WTC11 (cell line): ENCODE data around the gene MYO7B. TPM values are rescaled to one million over a fixed set of nuclear protein-coding genes. Genes with fewer than 3 reads are reported as not detected.

ENCODE experiments used
- ATAC-seq: fragments of 200-7000 bp; cut with Tn5 transposase; 2 replicates; pipeline ENCODE4 v1.10.0; 2021; ENCODE audit warnings: mild to moderate bottlenecking, moderate library complexity
- CTCF ChIA-PET: fragments of 300-600 bp; sonication (Branson Sonifier 250); formaldehyde crosslinking; loops from one replicate; lab custom pipeline; 2021; ENCODE audit warnings: antibody characterized with exemption; lab: Charles Lee
- POLR2A ChIA-PET: fragments of 350-600 bp; sonication (Branson Sonifier 250); formaldehyde crosslinking; loops from one replicate; lab custom pipeline; 2021; ENCODE audit warnings: antibody characterized with exemption; lab: Charles Lee
- DNase-seq: peaks from one replicate; pipeline ENCODE4 v3.0.0; 2021; ENCODE audit warnings: low spot score
- H3K27ac Mint-ChIP-seq: 2 replicates; pipeline ENCODE4 v1.8.0; 2021; ENCODE audit warnings: mixed read lengths
- H3K27me3 Mint-ChIP-seq: 2 replicates; pipeline ENCODE4 v1.8.0; 2021; ENCODE audit warnings: low read depth, mild to moderate bottlenecking, moderate library complexity, mixed read lengths
- H3K36me3 Mint-ChIP-seq: 2 replicates; pipeline ENCODE4 v1.8.0; 2021; ENCODE audit warnings: mixed read lengths
- H3K4me1 Mint-ChIP-seq: 2 replicates; pipeline ENCODE4 v1.8.0; 2022; ENCODE audit warnings: mixed read lengths
- H3K4me3 Mint-ChIP-seq: 2 replicates; pipeline ENCODE4 v1.8.0; 2021; ENCODE audit warnings: mild to moderate bottlenecking, moderate library complexity, mixed read lengths
- H3K9me3 Mint-ChIP-seq: 2 replicates; pipeline ENCODE4 v1.8.0; 2021; ENCODE audit warnings: mixed read lengths
- AFF4 ChIP-seq: sonication (generic); formaldehyde crosslinking; IDR thresholded peaks from 2 replicates; pipeline ENCODE4 v1.8.1; 2023; ENCODE audit warnings: mild to moderate bottlenecking, missing genetic modification reagents, borderline replicate concordance
- ATF2 ChIP-seq: sonication (generic); formaldehyde crosslinking; IDR thresholded peaks from 2 replicates; pipeline ENCODE4 v1.8.1; 2022; ENCODE audit warnings: low read depth, missing genetic modification reagents, borderline replicate concordance
- CREM ChIP-seq: sonication (generic); formaldehyde crosslinking; IDR thresholded peaks from 2 replicates; pipeline ENCODE4 v1.8.1; 2022; ENCODE audit warnings: mild to moderate bottlenecking, missing genetic modification reagents, moderate library complexity
- E2F5 ChIP-seq: sonication (generic); formaldehyde crosslinking; IDR thresholded peaks from 2 replicates; pipeline ENCODE4 v1.8.1; 2022; ENCODE audit warnings: mild to moderate bottlenecking, moderate library complexity, missing genetic modification reagents
- JAZF1 ChIP-seq: fragments of 250-450 bp; sonication (Bioruptor Pico); IDR thresholded peaks from 2 replicates; pipeline ENCODE4 v1.9.0; 2021; ENCODE audit warnings: moderate library complexity, mild to moderate bottlenecking, inconsistent platforms
- JUN ChIP-seq: sonication (generic); formaldehyde crosslinking; IDR thresholded peaks from 2 replicates; pipeline ENCODE4 v1.8.0; 2023; ENCODE audit warnings: mild to moderate bottlenecking, missing genetic modification reagents
- NFATC4 ChIP-seq: fragments of 250-450 bp; sonication (Bioruptor Pico); IDR thresholded peaks from 2 replicates; pipeline ENCODE4 v1.9.0; 2021; ENCODE audit warnings: mild to moderate bottlenecking
- NFE2L1 ChIP-seq: sonication (generic); formaldehyde crosslinking; IDR thresholded peaks from 2 replicates; pipeline ENCODE4 v1.8.1; 2023; ENCODE audit warnings: missing genetic modification reagents
- RORB ChIP-seq: fragments of 250-450 bp; sonication (Bioruptor Pico); IDR thresholded peaks from 2 replicates; pipeline ENCODE4 v1.9.0; 2021; ENCODE audit warnings: mild to moderate bottlenecking
- SOX15 ChIP-seq: fragments of 250-450 bp; sonication (Bioruptor Pico); IDR thresholded peaks from 2 replicates; pipeline ENCODE4 v1.9.0; 2021; ENCODE audit warnings: mild to moderate bottlenecking
- SP1 ChIP-seq: sonication (generic); formaldehyde crosslinking; conservative IDR thresholded peaks from 2 replicates; pipeline ENCODE4 v1.8.1; 2022; ENCODE audit warnings: missing genetic modification reagents
- TEAD1 ChIP-seq: sonication (generic); formaldehyde crosslinking; IDR thresholded peaks from 2 replicates; pipeline ENCODE4 v1.8.0; 2022; ENCODE audit warnings: mild to moderate bottlenecking, missing genetic modification reagents
- ZBTB43 ChIP-seq: sonication (generic); formaldehyde crosslinking; IDR thresholded peaks from 2 replicates; pipeline ENCODE4 v1.8.1; 2023; ENCODE audit warnings: mild to moderate bottlenecking, missing genetic modification reagents
- ZNF121 ChIP-seq: sonication (generic); formaldehyde crosslinking; IDR thresholded peaks from 2 replicates; pipeline ENCODE4 v1.8.0; 2023; ENCODE audit warnings: missing genetic modification reagents
- ZNF232 ChIP-seq: sonication (generic); formaldehyde crosslinking; IDR thresholded peaks from 2 replicates; pipeline ENCODE4 v1.8.0; 2022; ENCODE audit warnings: mild to moderate bottlenecking, missing genetic modification reagents
- ZNF263 ChIP-seq: sonication (generic); formaldehyde crosslinking; IDR thresholded peaks from 2 replicates; pipeline ENCODE4 v1.8.1; 2022; ENCODE audit warnings: low read depth, mild to moderate bottlenecking, moderate library complexity, missing genetic modification reagents
- ZNF423 ChIP-seq: fragments of 250-450 bp; sonication (Bioruptor Pico); IDR thresholded peaks from 2 replicates; pipeline ENCODE4 v2.1.2; 2022; ENCODE audit warnings: mild to moderate bottlenecking, moderate library complexity
- total RNA-seq: library from RNA; stranded (reverse); gene quantifications from 3 replicates; pipeline ENCODE4 v1.2.3, GENCODE V29; 2021
- TF ChIP-seq, protein P1 (sequence below): fragments of 250-450 bp; sonication (Bioruptor Pico); IDR thresholded peaks from 2 replicates; pipeline ENCODE4 v1.8.0; 2021; ENCODE audit warnings: mild to moderate bottlenecking
- TF ChIP-seq, protein P2 (sequence below): sonication (generic); formaldehyde crosslinking; IDR thresholded peaks from 2 replicates; pipeline ENCODE4 v1.8.0; 2022; ENCODE audit warnings: missing genetic modification reagents
- TF ChIP-seq, protein P3 (sequence below): sonication (generic); formaldehyde crosslinking; IDR thresholded peaks from 2 replicates; pipeline ENCODE4 v1.8.1; 2023; ENCODE audit warnings: mild to moderate bottlenecking, missing genetic modification reagents

The MYO7B gene
- total RNA-seq, 1 experiment from 2014 or later, result not detected

GRCh38 chr2:127662937-127663565 lies 127.6 kb downstream of the MYO7B start:
- H3K36me3 Mint-ChIP-seq, result no peaks in the 10 kb centered on the region
- H3K27me3 Mint-ChIP-seq, result peaks cover 35% of the 10 kb centered on the region
- DNase-seq (no peak), ATAC-seq (no peak)
- H3K9me3 Mint-ChIP-seq, result peaks cover 9% of the 10 kb centered on the region
- TF ChIP-seq NFATC4 (CRISPR knock-in tag) (no peak), NFE2L1 (no peak), ZNF423 (CRISPR knock-in tag) (no peak), ZNF232 (CRISPR knock-in tag) (no peak), SOX15 (CRISPR knock-in tag) (no peak), JUN (CRISPR knock-in tag) (no peak), TEAD1 (CRISPR knock-in tag) (no peak), JAZF1 (no peak), ZNF263 (CRISPR knock-in tag) (no peak), AFF4 (CRISPR knock-in tag) (no peak), ZBTB43 (CRISPR knock-in tag) (no peak), CREM (CRISPR knock-in tag) (no peak), E2F5 (CRISPR knock-in tag) (no peak)
- POLR2A ChIA-PET, result no interaction called here
- CTCF ChIA-PET, result interaction anchor here (1.5 to 4.1 kb wide), 4 partner anchors 13 to 72 kb away, joined by 6 to 19 read pairs (median 8); partner anchors contain the start of gene LIMS2
- peaks cover 3% of the 10 kb centered on the region for H3K4me1 Mint-ChIP-seq
- no peak overlapping the region for H3K27ac Mint-ChIP-seq
- no peak overlapping the region for H3K4me3 Mint-ChIP-seq

DNA sequence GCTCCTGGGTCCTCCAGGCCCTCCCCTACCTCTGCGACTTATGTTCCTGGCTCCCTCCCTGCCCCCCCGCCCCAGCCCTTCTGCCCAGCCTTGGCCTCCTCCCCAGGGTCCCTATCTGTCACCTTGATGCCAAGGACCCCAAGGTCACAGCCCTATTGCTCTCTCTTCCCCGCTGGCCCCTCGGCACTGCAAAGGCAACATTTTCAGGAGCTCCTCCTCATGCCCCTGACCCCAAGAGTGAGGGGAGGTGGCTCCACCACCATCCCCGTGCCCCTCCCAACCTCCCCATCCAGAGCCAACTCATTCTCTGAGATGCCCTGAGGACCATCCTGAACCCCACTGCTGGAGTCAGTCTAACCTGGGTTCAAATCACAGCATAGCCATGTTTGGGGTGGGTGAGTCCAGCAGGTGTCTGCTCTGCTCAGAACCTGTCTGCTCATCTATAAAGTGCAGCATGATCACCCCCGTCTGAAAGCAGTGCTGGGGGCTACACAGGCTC lies 128.1 kb downstream of the MYO7B start:
- ATAC-seq (no peak), DNase-seq (no peak)
- POLR2A ChIA-PET, result no interaction called here
- Mint-ChIP-seq H3K9me3 (peaks cover 9% of the 10 kb centered on the region), H3K36me3 (no peaks in the 10 kb centered on the region), H3K4me3 (peak overlapping the region; percentile 53), H3K27me3 (peaks cover 35% of the 10 kb centered on the region)
- TF ChIP-seq ZNF121 (CRISPR knock-in tag) (no peak), ZNF232 (CRISPR knock-in tag) (no peak), RORB (CRISPR knock-in tag) (no peak), SP1 (CRISPR knock-in tag) (no peak), ATF2 (CRISPR knock-in tag) (no peak)
- TF ChIP-seq, protein P1, sequence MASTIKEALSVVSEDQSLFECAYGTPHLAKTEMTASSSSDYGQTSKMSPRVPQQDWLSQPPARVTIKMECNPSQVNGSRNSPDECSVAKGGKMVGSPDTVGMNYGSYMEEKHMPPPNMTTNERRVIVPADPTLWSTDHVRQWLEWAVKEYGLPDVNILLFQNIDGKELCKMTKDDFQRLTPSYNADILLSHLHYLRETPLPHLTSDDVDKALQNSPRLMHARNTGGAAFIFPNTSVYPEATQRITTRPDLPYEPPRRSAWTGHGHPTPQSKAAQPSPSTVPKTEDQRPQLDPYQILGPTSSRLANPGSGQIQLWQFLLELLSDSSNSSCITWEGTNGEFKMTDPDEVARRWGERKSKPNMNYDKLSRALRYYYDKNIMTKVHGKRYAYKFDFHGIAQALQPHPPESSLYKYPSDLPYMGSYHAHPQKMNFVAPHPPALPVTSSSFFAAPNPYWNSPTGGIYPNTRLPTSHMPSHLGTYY, result no peak
- TF ChIP-seq, protein P2, sequence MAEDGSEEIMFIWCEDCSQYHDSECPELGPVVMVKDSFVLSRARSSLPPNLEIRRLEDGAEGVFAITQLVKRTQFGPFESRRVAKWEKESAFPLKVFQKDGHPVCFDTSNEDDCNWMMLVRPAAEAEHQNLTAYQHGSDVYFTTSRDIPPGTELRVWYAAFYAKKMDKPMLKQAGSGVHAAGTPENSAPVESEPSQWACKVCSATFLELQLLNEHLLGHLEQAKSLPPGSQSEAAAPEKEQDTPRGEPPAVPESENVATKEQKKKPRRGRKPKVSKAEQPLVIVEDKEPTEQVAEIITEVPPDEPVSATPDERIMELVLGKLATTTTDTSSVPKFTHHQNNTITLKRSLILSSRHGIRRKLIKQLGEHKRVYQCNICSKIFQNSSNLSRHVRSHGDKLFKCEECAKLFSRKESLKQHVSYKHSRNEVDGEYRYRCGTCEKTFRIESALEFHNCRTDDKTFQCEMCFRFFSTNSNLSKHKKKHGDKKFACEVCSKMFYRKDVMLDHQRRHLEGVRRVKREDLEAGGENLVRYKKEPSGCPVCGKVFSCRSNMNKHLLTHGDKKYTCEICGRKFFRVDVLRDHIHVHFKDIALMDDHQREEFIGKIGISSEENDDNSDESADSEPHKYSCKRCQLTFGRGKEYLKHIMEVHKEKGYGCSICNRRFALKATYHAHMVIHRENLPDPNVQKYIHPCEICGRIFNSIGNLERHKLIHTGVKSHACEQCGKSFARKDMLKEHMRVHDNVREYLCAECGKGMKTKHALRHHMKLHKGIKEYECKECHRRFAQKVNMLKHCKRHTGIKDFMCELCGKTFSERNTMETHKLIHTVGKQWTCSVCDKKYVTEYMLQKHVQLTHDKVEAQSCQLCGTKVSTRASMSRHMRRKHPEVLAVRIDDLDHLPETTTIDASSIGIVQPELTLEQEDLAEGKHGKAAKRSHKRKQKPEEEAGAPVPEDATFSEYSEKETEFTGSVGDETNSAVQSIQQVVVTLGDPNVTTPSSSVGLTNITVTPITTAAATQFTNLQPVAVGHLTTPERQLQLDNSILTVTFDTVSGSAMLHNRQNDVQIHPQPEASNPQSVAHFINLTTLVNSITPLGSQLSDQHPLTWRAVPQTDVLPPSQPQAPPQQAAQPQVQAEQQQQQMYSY (CRISPR knock-in tag), result no peak
- TF ChIP-seq, protein P3, sequence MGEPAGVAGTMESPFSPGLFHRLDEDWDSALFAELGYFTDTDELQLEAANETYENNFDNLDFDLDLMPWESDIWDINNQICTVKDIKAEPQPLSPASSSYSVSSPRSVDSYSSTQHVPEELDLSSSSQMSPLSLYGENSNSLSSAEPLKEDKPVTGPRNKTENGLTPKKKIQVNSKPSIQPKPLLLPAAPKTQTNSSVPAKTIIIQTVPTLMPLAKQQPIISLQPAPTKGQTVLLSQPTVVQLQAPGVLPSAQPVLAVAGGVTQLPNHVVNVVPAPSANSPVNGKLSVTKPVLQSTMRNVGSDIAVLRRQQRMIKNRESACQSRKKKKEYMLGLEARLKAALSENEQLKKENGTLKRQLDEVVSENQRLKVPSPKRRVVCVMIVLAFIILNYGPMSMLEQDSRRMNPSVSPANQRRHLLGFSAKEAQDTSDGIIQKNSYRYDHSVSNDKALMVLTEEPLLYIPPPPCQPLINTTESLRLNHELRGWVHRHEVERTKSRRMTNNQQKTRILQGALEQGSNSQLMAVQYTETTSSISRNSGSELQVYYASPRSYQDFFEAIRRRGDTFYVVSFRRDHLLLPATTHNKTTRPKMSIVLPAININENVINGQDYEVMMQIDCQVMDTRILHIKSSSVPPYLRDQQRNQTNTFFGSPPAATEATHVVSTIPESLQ (CRISPR knock-in tag), result no peak
- TF ChIP-seq, all 79 proteins: peak for 0
- CTCF ChIA-PET, result interaction anchor here (0.7 to 4.1 kb wide), 7 partner anchors 8 to 137 kb away, joined by 3 to 19 read pairs (median 6); partner anchors contain the start of genes IWS1 and LIMS2
- Mint-ChIP-seq H3K4me1 (peaks cover 3% of the 10 kb centered on the region), H3K27ac (no peak overlapping the region)
